ENCODE measurements around the gene MLN. TPM values are rescaled to one million over a fixed set of nuclear protein-coding genes. Genes with fewer than 3 reads are reported as not detected.

Gene MLN
- total RNA-seq, 4 donors from 2014 or later = not detected

GRCh38 chr6:33798343-33798848 is 5.4 kb downstream of the MLN start:
- no peak for DNase-seq
- H3K9me3 ChIP-seq = no peaks in the 10 kb centered on the region
- no peak for TF ChIP-seq CTCF (IDR thresholded peaks at IDR 0.05)
- no peak for TF ChIP-seq POLR2A (IDR thresholded peaks at IDR 0.05)
- no peaks in the 10 kb centered on the region for H3K27me3 ChIP-seq
- no peak overlapping the region for H3K4me3 ChIP-seq (replicated peaks in 1 of 3)
- intact Hi-C loops (cut with DNase I) = no loop called here
- H3K27ac ChIP-seq = no peak overlapping the region
- H3K4me1 ChIP-seq = no peaks in the 10 kb centered on the region
- H3K36me3 ChIP-seq = no peaks in the 10 kb centered on the region
- 77 to 80% methylated on average over 12 to 13 of the region's 13 CpGs for WGBS, 2 donors

GRCh38 chr6:33797626-33798342 is 6.0 kb downstream of the MLN start:
- no peaks in the 10 kb centered on the region for H3K36me3 ChIP-seq
- WGBS, 2 donors = 81 to 83% methylated on average over 10 of the region's 10 CpGs
- TF ChIP-seq POLR2A (IDR thresholded peaks at IDR 0.05) (no peak), CTCF (IDR thresholded peaks at IDR 0.05) (no peak)
- no peak overlapping the region for H3K27ac ChIP-seq
- intact Hi-C loops (cut with DNase I) = no loop called here
- no peak overlapping the region for H3K4me3 ChIP-seq (replicated peaks in 1 of 3)
- no peaks in the 10 kb centered on the region for H3K9me3 ChIP-seq
- no peaks in the 10 kb centered on the region for H3K27me3 ChIP-seq
- H3K4me1 ChIP-seq = no peaks in the 10 kb centered on the region
- DNase-seq = no peak

GRCh38 chr6:33794910-33795623 is 8.7 kb downstream of the MLN start:
- no peak overlapping the region for H3K27ac ChIP-seq
- no peaks in the 10 kb centered on the region for H3K36me3 ChIP-seq
- TF ChIP-seq POLR2A (IDR thresholded peaks at IDR 0.05) (no peak), CTCF (IDR thresholded peaks at IDR 0.05) (no peak)
- no peaks in the 10 kb centered on the region for H3K9me3 ChIP-seq
- DNase-seq = no peak
- no peak overlapping the region for H3K4me3 ChIP-seq (replicated peaks in 1 of 3)
- no peaks in the 10 kb centered on the region for H3K4me1 ChIP-seq
- no peaks in the 10 kb centered on the region for H3K27me3 ChIP-seq
- 36 to 37% methylated on average over 14 of the region's 14 CpGs for WGBS, 2 donors
- intact Hi-C loops (cut with DNase I) = no loop called here

GRCh38 chr6:33792981-33793380 is 10.8 kb downstream of the MLN start:
- DNase-seq = no peak
- Histone ChIP-seq H3K4me1 (peaks cover under 1 to 5% of the 10 kb centered on the region in 2 donors), H3K4me3 (replicated peaks in 1 of 3) (no peak overlapping the region), H3K27me3 (no peaks in the 10 kb centered on the region), H3K9me3 (no peaks in the 10 kb centered on the region), H3K36me3 (no peaks in the 10 kb centered on the region), H3K27ac (no peak overlapping the region)
- intact Hi-C loops (cut with DNase I) = no loop called here
- no peak for TF ChIP-seq CTCF (IDR thresholded peaks at IDR 0.05)
- TF ChIP-seq POLR2A (IDR thresholded peaks at IDR 0.05) = no peak
- 45 to 51% methylated on average over 10 of the region's 10 CpGs for WGBS, 2 donors

GRCh38 chr6:33791620-33792019 is 12.2 kb downstream of the MLN start:
- WGBS, 2 donors = 74 to 77% methylated on average over 7 of the region's 7 CpGs
- Histone ChIP-seq H3K27me3 (no peaks in the 10 kb centered on the region), H3K4me1 (peaks cover 14 to 19% of the 10 kb centered on the region in 2 donors), H3K4me3 (replicated peaks in 1 of 3) (no peak overlapping the region), H3K9me3 (no peaks in the 10 kb centered on the region), H3K27ac (no peak overlapping the region), H3K36me3 (no peaks in the 10 kb centered on the region)
- TF ChIP-seq POLR2A (IDR thresholded peaks at IDR 0.05) = no peak
- no peak for TF ChIP-seq CTCF (IDR thresholded peaks at IDR 0.05)
- no peak for DNase-seq
- intact Hi-C loops (cut with DNase I) = no loop called here

Data from thyroid gland (tissue), 4 donors.